Jurkat, Clone E6-1 (cell line): Measurements from ENCODE around the gene RNF213.
"Not testable (repeated sequence)": the region's sequence is repeated elsewhere in the genome, so short reads cannot be mapped to it uniquely, and the experiment has no call there.

Source experiments
- DNase-seq: peaks from one replicate; pipeline ENCODE4 v3.0.0-alpha.2; 2011; ENCODE audit warnings: low read depth, low spot score
- H3K4me3 ChIP-seq: 2 replicates; pipeline ENCODE4 v1.5.1; 2011; ENCODE audit warnings: mild to moderate bottlenecking, low read length, control low read depth, moderate library complexity

RNF213 gene

DNA sequence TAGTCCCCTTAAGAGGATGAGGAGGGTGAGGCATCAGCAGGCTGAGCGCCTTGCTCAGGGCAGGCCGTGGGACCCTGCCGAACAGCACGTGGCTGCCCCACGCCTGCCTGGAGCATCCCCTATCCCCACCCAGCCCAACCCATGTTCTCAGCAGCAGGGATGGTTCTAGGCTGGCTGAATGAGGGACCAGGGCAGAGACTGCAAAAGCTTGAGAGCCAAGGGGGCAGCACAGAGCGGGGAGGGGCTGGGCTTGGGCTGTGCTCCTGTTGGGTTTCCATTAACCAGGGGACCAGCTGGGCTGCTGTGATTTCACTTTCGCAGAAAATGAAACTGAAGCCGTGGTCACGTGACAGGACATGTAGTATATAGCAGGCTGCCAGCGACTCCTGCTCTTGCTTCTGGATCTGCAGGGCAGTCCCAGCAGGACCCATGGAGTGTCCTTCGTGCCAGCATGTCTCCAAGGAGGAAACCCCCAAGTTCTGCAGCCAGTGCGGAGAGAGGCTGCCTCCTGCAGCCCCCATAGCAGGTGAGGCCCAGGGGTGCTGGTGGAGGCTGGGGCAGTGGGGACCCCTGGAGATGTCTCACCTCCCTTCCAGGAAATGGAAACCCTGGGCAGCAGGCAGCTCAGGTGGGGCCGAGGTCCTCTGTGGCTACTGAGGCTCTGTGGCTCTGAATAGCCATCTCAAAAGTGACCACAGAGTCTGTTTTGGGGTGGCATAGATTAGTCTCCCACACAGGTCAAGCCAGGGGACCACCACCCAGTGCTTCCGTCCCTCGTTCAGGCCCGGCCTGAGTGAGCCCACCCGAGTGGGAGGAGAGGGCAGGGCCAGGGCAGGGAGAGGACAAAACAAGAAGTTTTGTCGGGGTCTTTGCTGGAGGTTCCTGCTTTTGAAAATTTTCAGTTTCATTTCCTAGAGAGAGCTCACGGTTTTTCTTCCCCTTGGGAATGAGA, 2.9 kb downstream of the RNF213 start:
- H3K4me3 ChIP-seq, result peak overlapping the region; percentile 87
- peak; percentile 91 for DNase-seq

GRCh38 chr17:80264205-80265075, 3.8 kb downstream of the RNF213 start:
- peak; percentile 80 for DNase-seq
- peak overlapping the region; percentile 87 for H3K4me3 ChIP-seq

GRCh38 chr17:80265205-80266068, 4.8 kb downstream of the RNF213 start:
- DNase-seq, result no peak
- peak overlapping the region; percentile 87 for H3K4me3 ChIP-seq

GRCh38 chr17:80267391-80267790, 6.7 kb downstream of the RNF213 start:
- no peak for DNase-seq

GRCh38 chr17:80268427-80268826, 7.8 kb downstream of the RNF213 start:
- H3K4me3 ChIP-seq, result no peak overlapping the region
- DNase-seq, result no peak

More at GRCh38 chr17:80267391-80267790, 6.7 kb downstream of the RNF213 start:
- no peak overlapping the region for H3K4me3 ChIP-seq

DNA sequence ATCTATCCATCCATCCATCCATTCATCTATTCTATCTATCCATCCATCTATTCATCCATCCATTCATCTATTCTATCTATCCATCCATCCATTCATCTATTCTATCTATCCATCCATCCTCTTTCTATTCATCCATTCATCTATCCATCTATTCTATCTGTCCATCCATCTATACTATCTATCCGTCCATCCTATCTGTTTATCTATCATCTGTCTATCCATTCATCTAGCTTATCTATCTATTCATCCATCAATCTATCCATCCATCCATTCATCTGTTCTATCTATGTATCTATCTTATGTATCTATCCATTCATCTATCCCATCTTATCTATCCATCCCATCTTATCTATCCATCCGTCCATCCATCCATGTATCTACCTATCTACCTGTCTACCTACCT, 8.8 kb downstream of the RNF213 start:
- no peak overlapping the region for H3K4me3 ChIP-seq
- DNase-seq, result no peak

DNA sequence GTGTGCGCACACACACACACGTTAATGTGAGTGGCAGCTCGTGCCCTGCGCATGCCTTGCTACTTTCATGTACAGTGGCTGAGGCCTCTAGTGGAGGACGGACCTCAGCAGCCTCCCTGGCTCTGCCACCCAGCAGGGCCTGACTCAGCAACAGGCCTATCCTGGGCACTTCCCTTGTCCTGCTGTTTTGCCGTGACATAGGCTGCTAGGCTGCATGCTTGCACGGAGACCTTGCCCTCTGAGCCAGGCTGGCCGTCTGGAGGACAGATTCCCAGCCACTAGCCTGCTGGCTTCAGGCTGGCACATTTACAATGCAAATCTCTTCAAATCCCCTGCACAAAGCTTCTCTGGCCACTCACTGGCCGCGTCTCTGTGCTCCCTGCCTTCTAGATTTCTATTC, 9.5 kb downstream of the RNF213 start:
- no peak overlapping the region for H3K4me3 ChIP-seq
- no peak for DNase-seq

DNA sequence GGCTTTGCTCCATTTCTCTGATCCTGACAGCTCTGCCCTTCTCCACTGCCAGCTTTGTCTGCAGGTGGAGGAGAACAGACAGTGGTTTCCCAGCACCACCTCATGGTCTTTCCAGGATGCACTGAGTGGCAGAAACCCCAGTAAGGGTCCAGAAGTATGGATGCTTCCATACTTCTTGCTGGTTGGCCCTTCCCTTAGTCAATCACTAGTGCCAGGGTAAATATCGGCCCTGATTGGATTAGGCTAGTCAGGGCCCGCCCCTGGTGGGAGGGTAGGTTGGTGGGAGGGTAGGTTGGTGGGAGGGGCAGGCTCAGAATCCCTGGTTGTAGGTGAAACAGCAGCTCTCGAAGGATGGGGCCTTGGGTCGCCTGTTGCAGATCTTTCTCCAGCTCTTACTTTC, 10.2 kb downstream of the RNF213 start:
- H3K4me3 ChIP-seq, result no peak overlapping the region
- DNase-seq, result peak; percentile 60

- no peak overlapping the region for H3K4me3 ChIP-seq
- no peak for DNase-seq
Measured at GRCh38 chr17:80272366-80272765, 11.7 kb downstream of the RNF213 start.

DNA sequence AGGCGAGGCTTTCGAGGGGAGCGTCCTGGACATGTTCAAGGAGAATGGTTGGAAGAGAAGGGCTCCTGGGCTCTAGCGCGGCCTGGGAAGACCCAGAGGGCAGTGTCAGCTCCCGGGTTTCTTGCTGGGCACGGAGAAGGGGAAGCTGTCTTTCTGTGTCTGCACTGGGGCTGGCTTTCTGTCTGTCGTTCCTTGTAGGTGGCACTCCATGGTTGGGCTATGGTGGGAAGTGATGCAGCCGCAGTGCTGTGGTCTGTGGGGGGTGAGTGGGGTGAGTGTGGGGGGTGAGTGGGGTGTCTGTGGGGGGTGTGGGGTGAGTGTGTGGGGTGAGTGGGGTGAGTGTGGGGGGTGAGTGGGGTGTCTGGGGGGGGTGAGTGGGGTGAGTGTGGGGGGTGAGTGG, 13.7 kb downstream of the RNF213 start:
- DNase-seq, result no peak
- no peak overlapping the region for H3K4me3 ChIP-seq

DNA sequence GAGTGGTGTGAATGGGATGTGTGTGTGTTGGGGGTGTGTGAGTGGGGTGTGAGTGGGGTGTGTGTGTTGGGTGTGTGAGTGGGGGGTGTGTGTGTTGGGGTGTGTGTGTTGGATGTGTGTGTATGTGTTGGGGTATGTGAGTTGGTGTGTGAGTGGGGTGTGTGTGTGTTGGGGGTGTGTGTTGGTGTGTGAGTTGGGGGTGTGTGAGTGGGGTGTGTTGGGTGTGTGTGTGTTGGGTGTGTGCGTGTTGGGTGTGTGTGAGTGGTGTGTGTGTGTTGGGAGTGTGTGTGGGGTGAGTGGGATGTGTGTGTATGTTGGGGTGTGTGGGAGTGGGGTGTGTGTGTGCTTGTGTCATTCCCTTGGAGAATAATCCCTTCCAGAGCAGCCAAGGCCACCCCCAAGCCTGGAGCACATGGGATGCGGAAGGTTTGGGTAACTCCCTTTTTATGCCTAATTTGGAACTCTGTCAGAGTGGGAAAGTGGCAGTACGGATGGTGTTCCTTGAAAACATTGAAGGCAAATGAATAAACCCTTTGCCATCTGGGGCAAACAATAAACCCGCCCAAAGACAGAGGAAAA, 14.3 kb downstream of the RNF213 start:
- no peak for DNase-seq
- H3K4me3 ChIP-seq, result no peak overlapping the region

- DNase-seq, H3K4me3 ChIP-seq: not testable (repeated sequence)
Measured at GRCh38 chr17:80275857-80276256, 15.2 kb downstream of the RNF213 start.

- no peak overlapping the region for H3K4me3 ChIP-seq
- DNase-seq, result no peak
Measured at GRCh38 chr17:80277751-80278671, 17.4 kb downstream of the RNF213 start.

DNA sequence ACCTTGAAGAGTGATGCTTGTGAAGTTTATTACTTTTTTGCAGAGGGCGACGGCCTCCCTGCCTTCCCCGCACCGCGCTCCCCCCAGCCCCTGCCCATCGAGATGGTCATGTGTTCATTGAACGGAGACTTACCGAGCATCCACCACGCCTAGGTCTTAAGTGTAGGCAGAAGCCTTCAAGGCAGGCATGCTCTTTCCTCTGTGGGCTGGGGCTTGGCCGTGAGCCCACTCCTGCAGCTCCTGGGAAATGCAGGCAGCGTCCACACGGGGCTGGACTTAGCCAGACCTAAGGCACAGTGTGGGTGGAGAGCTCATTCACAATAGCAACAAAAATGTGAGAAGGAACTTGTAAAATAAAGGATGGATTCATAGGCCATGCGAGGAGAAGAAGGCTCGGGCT, 19.2 kb downstream of the RNF213 start:
- no peak overlapping the region for H3K4me3 ChIP-seq
- no peak for DNase-seq

DNA sequence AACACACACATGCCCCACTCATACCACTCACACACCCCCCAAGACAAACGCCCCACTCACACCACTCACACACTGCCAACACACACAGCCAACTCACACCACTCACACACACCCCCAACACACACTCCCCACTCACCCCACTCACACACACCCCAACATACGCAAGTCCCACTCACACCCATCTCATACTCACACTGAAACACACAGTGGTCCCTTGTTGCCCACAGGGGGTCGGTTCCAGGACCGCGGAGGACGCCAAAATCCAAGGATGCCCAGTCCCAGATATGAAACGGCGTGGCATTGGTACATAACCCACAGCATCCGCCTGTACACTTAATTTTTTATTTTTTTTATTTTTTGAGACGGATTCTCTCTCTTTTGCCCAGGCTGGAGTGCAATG, 20.9 kb downstream of the RNF213 start:
- H3K4me3 ChIP-seq, result no peak overlapping the region
- DNase-seq, result no peak

- no peak overlapping the region for H3K4me3 ChIP-seq
- DNase-seq, result no peak
Measured at GRCh38 chr17:80283116-80283852, 22.6 kb downstream of the RNF213 start.

DNA sequence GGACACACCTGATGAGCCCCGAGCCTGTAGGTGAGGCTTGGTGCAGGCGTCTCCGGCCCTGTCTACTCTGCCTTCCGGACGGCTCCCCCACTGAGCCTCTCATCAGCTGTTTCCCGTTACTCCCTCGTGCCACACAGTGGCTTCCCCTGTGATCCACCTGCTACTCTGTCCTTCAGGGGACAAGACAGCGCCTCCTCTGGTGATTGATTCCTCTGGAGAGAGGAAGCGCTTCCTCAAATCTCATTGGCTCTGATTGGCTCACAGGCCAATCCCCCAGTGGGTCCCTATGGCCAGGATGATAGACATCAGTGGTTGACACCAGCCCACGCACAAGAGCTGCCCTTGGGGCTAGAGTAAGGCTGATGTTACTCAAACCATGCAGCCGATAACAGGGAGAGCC, 24.0 kb downstream of the RNF213 start:
- no peak for DNase-seq
- H3K4me3 ChIP-seq, result no peak overlapping the region
